DND-41 (cell line): ENCODE measurements around the gene TOPAZ1.
A peak's percentile ranks its signal among the peaks of the same experiment; 100 is the strongest.

Experiments
- ATAC-seq: fragments of 200-7000 bp; cut with Tn5 transposase; 3 replicates; pipeline ENCODE4 v1.9.1; 2021; ENCODE audit warnings: low read depth; ENCODE audit not compliant: insufficient read depth
- DNase-seq: peaks from one replicate; pipeline ENCODE4 v3.0.0-alpha.2; 2020
- H2AFZ ChIP-seq: 2 replicates; pipeline ENCODE4 v1.6.0; 2012; ENCODE audit warnings: low read depth, low read length
- H3K27ac ChIP-seq: 2 replicates; pipeline ENCODE4 v1.5.1; 2012; ENCODE audit warnings: low read length, inconsistent platforms
- H3K27me3 ChIP-seq: fragments of 200-600 bp; sonication (generic); 2 replicates; pipeline ENCODE4 v1.6.0; 2012; ENCODE audit warnings: low read length, mild to moderate bottlenecking, inconsistent platforms; ENCODE audit not compliant: insufficient read depth, poor library complexity
- H3K36me3 ChIP-seq: 2 replicates; pipeline ENCODE4 v1.5.1; 2012; ENCODE audit warnings: low read length, inconsistent platforms; ENCODE audit not compliant: insufficient read depth
- H3K4me1 ChIP-seq: 2 replicates; pipeline ENCODE4 v1.5.1; 2012; ENCODE audit warnings: mild to moderate bottlenecking, low read length; ENCODE audit not compliant: insufficient read depth
- H3K4me2 ChIP-seq: 2 replicates; pipeline ENCODE4 v1.6.0; 2012; ENCODE audit warnings: mild to moderate bottlenecking, moderate library complexity, low read length, inconsistent platforms; ENCODE audit not compliant: insufficient read depth
- H3K4me3 ChIP-seq, 2 experiments: fragments of 200-600 bp in 1 of 2; shearing (Covaris generic) in 1 of 2; 2 replicates each; pipeline ENCODE4 v1.5.1; 2012 to 2016; ENCODE audit warnings: inconsistent platforms in 2 of 2, low read length in 2 of 2, mild to moderate bottlenecking in 2 of 2, low read depth in 1 of 2, moderate library complexity in 1 of 2
- H3K79me2 ChIP-seq: 2 replicates; pipeline ENCODE4 v1.6.0; 2012; ENCODE audit warnings: low read length, inconsistent platforms; ENCODE audit not compliant: insufficient read depth
- H3K9ac ChIP-seq: 2 replicates; pipeline ENCODE4 v1.6.0; 2012; ENCODE audit warnings: low read depth, mild to moderate bottlenecking, inconsistent platforms, low read length, moderate library complexity
- H3K9me3 ChIP-seq: 2 replicates; pipeline ENCODE4 v1.5.1; 2012; ENCODE audit warnings: low read length, moderate library complexity, mild to moderate bottlenecking, inconsistent platforms; ENCODE audit not compliant: insufficient read depth, severe bottlenecking
- H4K20me1 ChIP-seq: 2 replicates; pipeline ENCODE4 v1.6.0; 2012; ENCODE audit warnings: low read length; ENCODE audit not compliant: insufficient read depth
- EZH2 ChIP-seq: IDR thresholded peaks from 3 replicates; pipeline ENCODE4 v1.6.1; 2012; ENCODE audit warnings: borderline replicate concordance, low read depth, mild to moderate bottlenecking, moderate library complexity, low read length, inconsistent platforms; ENCODE audit not compliant: severe bottlenecking
- TF ChIP-seq, protein P1 (sequence below): IDR thresholded peaks from 2 replicates; pipeline ENCODE4 v1.5.1; 2012; ENCODE audit warnings: borderline replicate concordance, low read length, moderate library complexity, mild to moderate bottlenecking; ENCODE audit not compliant: poor library complexity, severe bottlenecking; ENCODE audit errors: extremely low read depth

The TOPAZ1 gene

GRCh38 chr3:44234648-44235268 is 6.9 kb upstream of the TOPAZ1 start:
- Histone ChIP-seq H3K27me3 (peaks cover 22% of the 10 kb centered on the region), H3K9ac (no peak overlapping the region), H4K20me1 (no peaks in the 10 kb centered on the region), H3K36me3 (no peaks in the 10 kb centered on the region), H3K79me2 (no peaks in the 10 kb centered on the region), H3K27ac (no peak overlapping the region), H3K9me3 (no peaks in the 10 kb centered on the region), H3K4me3 (no peak overlapping the region), H3K4me2 (no peak overlapping the region), H2AFZ (no peak overlapping the region), H3K4me1 (no peaks in the 10 kb centered on the region)
- no peak for DNase-seq
- ATAC-seq, result no peak
- TF ChIP-seq, protein P1, sequence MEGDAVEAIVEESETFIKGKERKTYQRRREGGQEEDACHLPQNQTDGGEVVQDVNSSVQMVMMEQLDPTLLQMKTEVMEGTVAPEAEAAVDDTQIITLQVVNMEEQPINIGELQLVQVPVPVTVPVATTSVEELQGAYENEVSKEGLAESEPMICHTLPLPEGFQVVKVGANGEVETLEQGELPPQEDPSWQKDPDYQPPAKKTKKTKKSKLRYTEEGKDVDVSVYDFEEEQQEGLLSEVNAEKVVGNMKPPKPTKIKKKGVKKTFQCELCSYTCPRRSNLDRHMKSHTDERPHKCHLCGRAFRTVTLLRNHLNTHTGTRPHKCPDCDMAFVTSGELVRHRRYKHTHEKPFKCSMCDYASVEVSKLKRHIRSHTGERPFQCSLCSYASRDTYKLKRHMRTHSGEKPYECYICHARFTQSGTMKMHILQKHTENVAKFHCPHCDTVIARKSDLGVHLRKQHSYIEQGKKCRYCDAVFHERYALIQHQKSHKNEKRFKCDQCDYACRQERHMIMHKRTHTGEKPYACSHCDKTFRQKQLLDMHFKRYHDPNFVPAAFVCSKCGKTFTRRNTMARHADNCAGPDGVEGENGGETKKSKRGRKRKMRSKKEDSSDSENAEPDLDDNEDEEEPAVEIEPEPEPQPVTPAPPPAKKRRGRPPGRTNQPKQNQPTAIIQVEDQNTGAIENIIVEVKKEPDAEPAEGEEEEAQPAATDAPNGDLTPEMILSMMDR, result no peak
- no peak for TF ChIP-seq EZH2

DNA sequence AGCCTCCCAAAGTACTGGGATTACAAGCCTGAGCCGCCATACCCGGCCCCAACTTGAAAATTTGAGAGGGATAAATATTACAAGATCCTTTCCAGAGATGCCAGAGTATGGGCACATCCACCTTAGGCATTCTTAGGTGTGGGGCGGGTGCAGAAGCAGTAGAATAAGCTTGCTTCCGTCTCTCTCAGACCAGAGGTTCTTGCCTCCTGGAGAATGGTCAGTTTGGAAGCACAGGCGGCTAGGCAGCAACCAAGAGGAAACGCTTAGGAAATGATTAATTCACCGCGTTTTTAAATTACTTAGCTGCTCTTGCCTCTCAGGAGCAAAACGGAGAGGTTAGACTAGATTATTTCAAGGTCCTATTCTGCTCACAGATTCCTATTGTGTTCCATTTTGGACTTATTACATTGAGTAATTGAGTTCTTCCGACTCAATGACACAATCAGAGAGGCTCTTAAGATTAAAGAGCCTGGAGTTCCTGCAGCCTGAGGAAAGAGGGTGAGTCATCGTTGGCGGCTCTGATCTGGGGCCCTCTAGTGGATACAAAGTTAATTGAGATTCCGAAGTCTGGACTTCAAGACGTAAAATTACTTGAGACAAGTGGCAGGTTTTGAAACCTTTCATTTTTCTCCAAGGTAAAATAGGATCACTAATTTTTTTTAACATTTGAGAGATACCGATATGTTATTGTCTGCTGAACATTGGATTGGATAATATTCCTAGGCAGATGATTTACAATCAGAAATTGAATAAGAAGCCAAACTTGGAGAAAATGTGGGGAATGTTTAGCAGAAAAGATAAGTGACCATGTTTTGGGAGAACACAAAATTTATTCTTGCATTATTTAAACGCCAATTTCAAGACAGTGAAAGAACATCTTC is 5.8 kb upstream of the TOPAZ1 start:
- H3K4me3 ChIP-seq, result no peak overlapping the region
- H4K20me1 ChIP-seq, result no peaks in the 10 kb centered on the region
- peak; percentile 63 for DNase-seq
- H3K27ac ChIP-seq, result no peak overlapping the region
- no peaks in the 10 kb centered on the region for H3K36me3 ChIP-seq
- no peak overlapping the region for H3K4me2 ChIP-seq
- peak; percentile 92 for ATAC-seq
- H3K9me3 ChIP-seq, result no peaks in the 10 kb centered on the region
- TF ChIP-seq EZH2, result no peak
- TF ChIP-seq, protein P1, result peak; percentile 80
- no peak overlapping the region for H3K9ac ChIP-seq
- peaks cover 25% of the 10 kb centered on the region for H3K27me3 ChIP-seq
- H3K79me2 ChIP-seq, result no peaks in the 10 kb centered on the region
- H2AFZ ChIP-seq, result no peak overlapping the region
- no peaks in the 10 kb centered on the region for H3K4me1 ChIP-seq

DNA sequence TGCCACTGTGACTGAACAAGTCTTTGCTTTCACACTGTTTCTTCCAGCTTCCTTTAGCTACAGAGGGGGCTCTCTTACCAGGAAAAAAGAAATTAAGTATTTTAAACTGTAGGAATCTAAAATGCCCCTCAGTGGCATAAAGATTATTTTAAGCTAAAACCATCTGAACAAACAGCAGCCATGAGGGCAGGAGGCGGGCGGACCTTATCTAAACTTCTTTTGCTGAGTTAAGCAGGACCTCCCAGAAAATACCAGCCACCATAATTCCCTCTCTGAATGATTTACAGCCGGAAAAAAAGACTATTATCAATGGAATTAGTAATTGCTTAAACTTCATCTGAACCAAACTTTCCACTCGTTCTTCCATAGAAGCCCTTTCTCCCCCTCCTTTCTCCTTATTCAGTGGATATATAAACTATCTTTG is 5.2 kb upstream of the TOPAZ1 start:
- no peaks in the 10 kb centered on the region for H3K9me3 ChIP-seq
- no peak overlapping the region for H3K27ac ChIP-seq
- no peaks in the 10 kb centered on the region for H3K79me2 ChIP-seq
- peaks cover 25% of the 10 kb centered on the region for H3K27me3 ChIP-seq
- H3K36me3 ChIP-seq, result no peaks in the 10 kb centered on the region
- no peaks in the 10 kb centered on the region for H4K20me1 ChIP-seq
- no peak overlapping the region for H2AFZ ChIP-seq
- no peak overlapping the region for H3K9ac ChIP-seq
- H3K4me3 ChIP-seq, result no peak overlapping the region
- ATAC-seq (no peak), DNase-seq (no peak)
- no peaks in the 10 kb centered on the region for H3K4me1 ChIP-seq
- H3K4me2 ChIP-seq, result no peak overlapping the region
- TF ChIP-seq EZH2, result no peak
- TF ChIP-seq, protein P1, result no peak
